Fibroblast of mammary gland (primary cell): ENCODE results near the gene DDX47.
"Not testable (repeated sequence)": the region's sequence is repeated elsewhere in the genome, so short reads cannot be mapped to it uniquely, and the experiment has no call there.

ENCODE experiments used
- DNase-seq: peaks from one replicate; pipeline ENCODE4 v3.0.0-alpha.2; 2010; ENCODE audit warnings: low read depth
- H3K4me3 ChIP-seq: 2 replicates; pipeline ENCODE4 v1.5.1; 2011; ENCODE audit warnings: low read depth, mild to moderate bottlenecking, low read length, moderate library complexity; ENCODE audit not compliant: control insufficient read depth
- TF ChIP-seq, protein P1 (sequence below): conservative IDR thresholded peaks from 2 replicates; pipeline ENCODE4 v1.5.1; 2011; ENCODE audit warnings: low read depth, low read length, inconsistent platforms; ENCODE audit not compliant: control insufficient read depth, insufficient read depth

Gene DDX47

DNA sequence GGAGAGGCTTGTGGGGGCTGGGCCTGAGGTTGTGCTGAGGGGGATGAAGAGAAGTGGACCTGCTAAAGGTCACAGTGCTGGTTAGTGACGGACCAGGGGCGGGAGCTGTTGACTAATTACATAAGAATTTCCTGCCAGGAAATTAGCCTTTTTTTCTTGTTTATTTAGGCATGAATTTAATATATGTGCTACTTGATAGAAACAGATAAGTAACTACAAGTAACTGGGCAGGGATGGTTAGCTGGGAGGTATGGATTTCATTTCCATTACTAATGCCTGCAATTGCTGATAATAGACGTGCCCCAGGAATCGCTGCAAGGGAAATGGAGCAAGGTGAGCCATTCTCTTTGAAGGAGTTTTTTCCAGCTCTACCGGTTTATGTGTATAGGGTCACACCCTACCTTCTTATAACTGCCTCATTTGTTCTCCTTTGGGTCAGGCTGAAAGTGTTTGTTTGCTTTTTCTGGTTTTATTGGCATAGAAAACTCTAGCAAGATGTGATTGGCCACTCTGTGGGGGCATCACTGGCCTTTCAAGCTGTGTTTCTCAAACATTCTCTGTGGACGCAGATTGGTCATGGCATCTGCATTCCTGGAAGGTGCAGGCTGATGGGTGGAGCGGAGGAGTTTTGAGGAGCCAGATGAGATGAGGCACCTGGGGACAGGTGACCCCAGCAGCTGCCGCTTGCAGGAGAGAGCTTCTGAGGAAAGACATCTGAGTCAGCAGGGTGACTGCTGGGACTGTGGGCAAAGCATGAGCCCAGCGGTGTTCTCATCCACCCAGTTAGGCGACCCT lies 59.2 kb downstream of the DDX47 start:
- H3K4me3 ChIP-seq, result no peak overlapping the region
- TF ChIP-seq, protein P1, sequence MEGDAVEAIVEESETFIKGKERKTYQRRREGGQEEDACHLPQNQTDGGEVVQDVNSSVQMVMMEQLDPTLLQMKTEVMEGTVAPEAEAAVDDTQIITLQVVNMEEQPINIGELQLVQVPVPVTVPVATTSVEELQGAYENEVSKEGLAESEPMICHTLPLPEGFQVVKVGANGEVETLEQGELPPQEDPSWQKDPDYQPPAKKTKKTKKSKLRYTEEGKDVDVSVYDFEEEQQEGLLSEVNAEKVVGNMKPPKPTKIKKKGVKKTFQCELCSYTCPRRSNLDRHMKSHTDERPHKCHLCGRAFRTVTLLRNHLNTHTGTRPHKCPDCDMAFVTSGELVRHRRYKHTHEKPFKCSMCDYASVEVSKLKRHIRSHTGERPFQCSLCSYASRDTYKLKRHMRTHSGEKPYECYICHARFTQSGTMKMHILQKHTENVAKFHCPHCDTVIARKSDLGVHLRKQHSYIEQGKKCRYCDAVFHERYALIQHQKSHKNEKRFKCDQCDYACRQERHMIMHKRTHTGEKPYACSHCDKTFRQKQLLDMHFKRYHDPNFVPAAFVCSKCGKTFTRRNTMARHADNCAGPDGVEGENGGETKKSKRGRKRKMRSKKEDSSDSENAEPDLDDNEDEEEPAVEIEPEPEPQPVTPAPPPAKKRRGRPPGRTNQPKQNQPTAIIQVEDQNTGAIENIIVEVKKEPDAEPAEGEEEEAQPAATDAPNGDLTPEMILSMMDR, result no peak

DNA sequence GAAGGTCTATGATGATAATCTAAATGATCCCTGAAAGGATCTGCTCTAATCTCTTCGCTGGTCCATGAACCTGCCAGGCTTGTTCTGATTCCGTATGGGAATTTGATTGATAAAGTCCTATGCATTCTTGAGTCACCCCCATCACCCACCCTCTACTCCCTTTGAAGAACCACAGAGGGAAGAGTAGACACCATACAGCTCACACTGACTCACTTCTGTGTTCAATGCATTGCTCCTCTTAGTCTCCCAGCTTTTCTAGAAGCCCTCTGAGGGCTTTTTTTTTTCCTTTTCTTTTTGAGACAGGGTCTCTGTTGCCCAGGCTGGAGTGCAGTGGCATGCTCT lies 59.8 kb downstream of the DDX47 start:
- peak; percentile 75 for DNase-seq
- H3K4me3 ChIP-seq, result no peak overlapping the region
- TF ChIP-seq, protein P1, result no peak

More for the DNA sequence above, 59.2 kb downstream of the DDX47 start:
- DNase-seq, result peak; percentile 69

DNA sequence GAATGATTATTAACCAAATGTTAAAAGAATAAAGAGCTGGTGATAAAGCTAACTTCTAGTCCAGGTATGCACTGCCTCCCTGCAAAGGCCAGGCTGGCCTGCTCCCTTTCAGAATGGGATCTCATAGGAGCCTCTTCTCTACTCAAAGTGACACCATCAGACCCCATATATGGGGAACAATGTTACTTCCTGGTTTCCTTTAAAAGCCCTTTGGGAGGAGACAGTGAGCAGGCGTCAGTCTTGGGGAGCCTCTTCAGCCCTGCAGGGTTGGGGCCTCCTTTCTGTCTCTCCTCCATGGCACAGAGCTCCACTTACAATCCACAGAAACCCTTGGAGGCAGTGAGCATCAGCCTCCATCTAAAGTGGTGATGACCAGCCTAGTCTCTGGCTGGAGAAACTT lies 60.9 kb downstream of the DDX47 start:
- no peak overlapping the region for H3K4me3 ChIP-seq
- no peak for DNase-seq
- TF ChIP-seq, protein P1, result no peak

DNA sequence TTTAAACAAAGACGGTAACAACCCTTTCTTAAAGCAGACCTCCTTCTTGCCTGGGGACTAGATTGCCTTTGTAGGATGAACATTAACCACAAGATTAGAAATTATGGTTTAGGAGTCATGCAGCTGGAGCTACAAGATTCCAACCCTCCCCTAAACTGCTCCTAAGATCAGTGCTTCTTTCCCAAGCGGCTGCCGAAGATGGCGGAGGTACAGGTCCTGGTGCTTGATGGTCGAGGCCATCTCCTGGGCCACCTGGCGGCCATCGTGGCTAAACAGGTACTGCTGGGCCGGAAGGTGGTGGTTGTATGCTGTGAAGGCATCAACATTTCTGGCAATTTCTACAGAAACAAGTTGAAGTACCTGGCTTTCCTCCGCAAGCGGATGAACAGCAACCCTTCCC lies 62.2 kb downstream of the DDX47 start:
- H3K4me3 ChIP-seq, DNase-seq: not testable (repeated sequence)

DNA sequence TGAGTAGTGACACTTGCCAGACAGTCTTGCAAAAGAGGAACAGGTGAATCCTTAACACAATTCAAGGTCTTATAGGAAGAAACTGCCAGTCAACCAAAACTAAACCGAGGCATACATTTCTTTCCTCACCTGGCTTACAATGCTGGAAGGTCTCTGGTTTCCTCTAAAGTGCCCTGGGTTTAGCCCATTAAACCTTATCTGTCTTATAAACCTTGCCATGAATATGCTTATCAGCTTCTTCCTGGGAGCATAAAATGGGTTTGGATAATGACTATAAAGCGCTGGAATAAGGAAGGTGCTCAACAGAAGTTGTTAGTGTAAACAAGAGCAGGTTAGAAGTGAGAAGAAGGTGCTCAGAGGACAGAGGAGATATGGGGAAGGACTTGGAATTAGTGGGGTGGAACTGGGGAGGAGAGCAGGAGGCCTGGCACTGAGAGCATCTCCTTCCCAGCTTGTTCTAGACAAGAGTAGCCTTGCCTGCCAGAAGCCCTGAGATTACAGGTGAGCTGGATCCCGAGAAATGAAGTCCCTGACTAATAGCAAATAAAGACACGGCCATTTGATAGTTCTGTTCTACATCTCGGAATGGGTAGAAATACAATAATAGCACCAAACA lies 64.1 kb downstream of the DDX47 start:
- TF ChIP-seq, protein P1, result no peak
- no peak overlapping the region for H3K4me3 ChIP-seq
- DNase-seq, result no peak

DNA sequence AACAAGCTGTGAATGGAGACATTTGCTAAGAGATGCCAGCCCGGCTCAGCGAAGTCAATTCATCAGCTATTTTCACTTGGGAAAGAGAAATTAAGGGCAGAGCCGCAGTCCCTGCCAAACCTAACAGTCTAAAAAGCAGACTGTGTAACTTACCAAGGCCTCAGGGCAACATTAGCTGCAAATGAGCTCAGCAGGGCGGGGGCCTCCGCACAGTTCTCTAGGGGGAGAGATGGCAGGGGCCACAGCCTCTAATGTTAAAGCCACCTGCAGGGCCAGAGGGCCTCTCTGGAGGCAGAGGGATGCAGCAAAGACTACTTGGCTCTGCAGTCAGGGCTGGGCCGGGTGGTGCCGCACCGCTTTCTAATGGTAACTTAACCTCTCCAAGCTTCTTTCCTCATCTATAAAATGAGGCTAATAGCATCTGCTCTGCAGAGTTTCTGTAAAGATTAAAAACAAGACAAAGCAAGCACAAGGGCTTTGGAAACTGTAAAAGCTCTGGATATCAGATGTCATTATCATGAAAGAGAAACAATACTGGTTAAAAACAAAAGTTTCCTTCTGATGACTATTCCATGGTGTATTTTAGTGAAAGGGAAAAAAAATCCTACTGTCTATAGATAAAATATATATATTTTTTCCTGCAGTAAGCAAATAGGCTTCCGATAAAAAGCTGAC lies 64.8 kb downstream of the DDX47 start:
- H3K4me3 ChIP-seq, result no peak overlapping the region
- no peak for DNase-seq
- TF ChIP-seq, protein P1, result no peak
